DOHH2 (cell line): ENCODE measurements around the gene ADK.

Experiments
- H3F3A ChIP-seq: fragments of 200-600 bp; sonication (generic), shearing (Covaris generic); 2 replicates; pipeline ENCODE4 v1.6.0; 2016; ENCODE audit warnings: antibody characterized with exemption, mild to moderate bottlenecking; ENCODE audit not compliant: control insufficient read depth, insufficient read depth
- H3K27ac ChIP-seq: fragments of 200-600 bp; sonication (generic); 2 replicates; pipeline ENCODE4 v1.5.1; 2014; ENCODE audit warnings: low read depth, mild to moderate bottlenecking, low read length, moderate library complexity
- H3K27me3 ChIP-seq: fragments of 200-600 bp; sonication (generic); 2 replicates; pipeline ENCODE4 v1.6.1; 2014; ENCODE audit warnings: mild to moderate bottlenecking, low read length, mixed read lengths; ENCODE audit not compliant: control insufficient read depth
- H3K36me3 ChIP-seq: fragments of 200-600 bp; sonication (generic); 2 replicates; pipeline ENCODE4 v1.6.1; 2014; ENCODE audit warnings: mild to moderate bottlenecking, low read length, moderate library complexity, mixed read lengths; ENCODE audit not compliant: control insufficient read depth
- H3K4me1 ChIP-seq: fragments of 200-600 bp; sonication (generic); 2 replicates; pipeline ENCODE4 v1.6.1; 2014; ENCODE audit warnings: mild to moderate bottlenecking, low read length, mixed read lengths; ENCODE audit not compliant: control insufficient read depth
- H3K4me2 ChIP-seq: fragments of 200-600 bp; sonication (generic); 2 replicates; pipeline ENCODE4 v1.6.0; 2014; ENCODE audit warnings: mild to moderate bottlenecking, low read length, moderate library complexity
- H3K4me3 ChIP-seq: fragments of 200-600 bp; sonication (generic); 2 replicates; pipeline ENCODE4 v1.5.1; 2014; ENCODE audit warnings: mild to moderate bottlenecking, low read length, mixed read lengths
- H3K79me2 ChIP-seq: fragments of 200-600 bp; sonication (generic); 2 replicates; pipeline ENCODE4 v1.6.1; 2014; ENCODE audit warnings: mild to moderate bottlenecking, low read length, mixed read lengths; ENCODE audit not compliant: control insufficient read depth
- H3K9me2 ChIP-seq: fragments of 200-600 bp; sonication (generic); replicated peaks from 2 replicates; pipeline ENCODE4 v1.6.1; 2014; ENCODE audit warnings: mild to moderate bottlenecking, low read length, mixed read lengths; ENCODE audit not compliant: control insufficient read depth
- H3K9me3 ChIP-seq: fragments of 200-600 bp; sonication (generic); 2 replicates; pipeline ENCODE4 v1.6.1; 2014; ENCODE audit warnings: antibody characterized with exemption, low read length, mixed read lengths; ENCODE audit not compliant: control insufficient read depth, insufficient read depth
- H4K20me1 ChIP-seq: fragments of 200-600 bp; sonication (generic); 2 replicates; pipeline ENCODE4 v1.6.0; 2014; ENCODE audit warnings: low read depth, mild to moderate bottlenecking, antibody characterized with exemption, low read length, moderate library complexity; ENCODE audit not compliant: control insufficient read depth, insufficient read depth
- CTCF ChIP-seq: fragments of 200-600 bp; sonication (generic); IDR thresholded peaks from one replicate; pipeline ENCODE4 v1.5.1; 2014; ENCODE audit warnings: antibody characterized with exemption, mild to moderate bottlenecking, low read depth, low read length; ENCODE audit not compliant: poor library complexity, severe bottlenecking
- EZH2phosphoT487 ChIP-seq: fragments of 200-600 bp; sonication (generic); IDR thresholded peaks from 2 replicates; pipeline ENCODE4 v1.6.1; 2017; ENCODE audit warnings: borderline replicate concordance, mild to moderate bottlenecking, antibody characterized with exemption, low read length, moderate library complexity, mixed read lengths

The ADK gene

GRCh38 chr10:74365109-74365508 is 214.1 kb downstream of the ADK start:
- TF ChIP-seq CTCF (no peak), EZH2phosphoT487 (no peak)
- Histone ChIP-seq H3K27ac (no peak overlapping the region), H3K79me2 (no peaks in the 10 kb centered on the region)

GRCh38 chr10:74371696-74372095 is 220.7 kb downstream of the ADK start:
- Histone ChIP-seq H3K4me3 (no peak overlapping the region), H3K79me2 (no peaks in the 10 kb centered on the region), H3K9me3 (no peaks in the 10 kb centered on the region), H3K9me2 (no peaks in the 10 kb centered on the region), H3F3A (no peaks in the 10 kb centered on the region), H3K4me1 (no peaks in the 10 kb centered on the region), H3K36me3 (no peaks in the 10 kb centered on the region), H3K4me2 (no peak overlapping the region), H3K27ac (no peak overlapping the region), H3K27me3 (no peaks in the 10 kb centered on the region), H4K20me1 (no peaks in the 10 kb centered on the region)
- TF ChIP-seq CTCF (no peak), EZH2phosphoT487 (no peak)

More at GRCh38 chr10:74365109-74365508, 214.1 kb downstream of the ADK start:
- Histone ChIP-seq H3K9me3 (no peaks in the 10 kb centered on the region), H3K27me3 (no peaks in the 10 kb centered on the region), H3K9me2 (no peaks in the 10 kb centered on the region), H3K4me3 (no peak overlapping the region), H3K36me3 (peaks cover 8% of the 10 kb centered on the region), H3K4me1 (no peaks in the 10 kb centered on the region), H3F3A (no peaks in the 10 kb centered on the region), H4K20me1 (no peaks in the 10 kb centered on the region), H3K4me2 (no peak overlapping the region)

- H3K36me3 ChIP-seq = no peaks in the 10 kb centered on the region
- no peaks in the 10 kb centered on the region for H3K79me2 ChIP-seq
- TF ChIP-seq CTCF = no peak
- TF ChIP-seq EZH2phosphoT487 = no peak
- no peak overlapping the region for H3K4me2 ChIP-seq
- no peaks in the 10 kb centered on the region for H3F3A ChIP-seq
- H4K20me1 ChIP-seq = no peaks in the 10 kb centered on the region
- H3K9me3 ChIP-seq = no peaks in the 10 kb centered on the region
- no peaks in the 10 kb centered on the region for H3K9me2 ChIP-seq
- H3K27ac ChIP-seq = no peak overlapping the region
- H3K27me3 ChIP-seq = no peaks in the 10 kb centered on the region
- no peaks in the 10 kb centered on the region for H3K4me1 ChIP-seq
- H3K4me3 ChIP-seq = no peak overlapping the region
Observed at GRCh38 chr10:74373059-74373458, 222.0 kb downstream of the ADK start.

- Histone ChIP-seq H3K36me3 (no peaks in the 10 kb centered on the region), H3K9me2 (no peaks in the 10 kb centered on the region), H3K79me2 (no peaks in the 10 kb centered on the region), H3K27ac (no peak overlapping the region), H3K27me3 (no peaks in the 10 kb centered on the region), H4K20me1 (no peaks in the 10 kb centered on the region), H3F3A (no peaks in the 10 kb centered on the region), H3K4me3 (no peak overlapping the region), H3K4me1 (no peaks in the 10 kb centered on the region), H3K9me3 (no peaks in the 10 kb centered on the region), H3K4me2 (no peak overlapping the region)
- TF ChIP-seq CTCF (no peak), EZH2phosphoT487 (no peak)
Observed at GRCh38 chr10:74377476-74377875, 226.5 kb downstream of the ADK start.
